ENCODE data around the gene DUOXA2.
"Not testable (repeated sequence)": the region's sequence is repeated elsewhere in the genome, so short reads cannot be mapped to it uniquely, and the experiment has no call there.

Gene DUOXA2

DNA sequence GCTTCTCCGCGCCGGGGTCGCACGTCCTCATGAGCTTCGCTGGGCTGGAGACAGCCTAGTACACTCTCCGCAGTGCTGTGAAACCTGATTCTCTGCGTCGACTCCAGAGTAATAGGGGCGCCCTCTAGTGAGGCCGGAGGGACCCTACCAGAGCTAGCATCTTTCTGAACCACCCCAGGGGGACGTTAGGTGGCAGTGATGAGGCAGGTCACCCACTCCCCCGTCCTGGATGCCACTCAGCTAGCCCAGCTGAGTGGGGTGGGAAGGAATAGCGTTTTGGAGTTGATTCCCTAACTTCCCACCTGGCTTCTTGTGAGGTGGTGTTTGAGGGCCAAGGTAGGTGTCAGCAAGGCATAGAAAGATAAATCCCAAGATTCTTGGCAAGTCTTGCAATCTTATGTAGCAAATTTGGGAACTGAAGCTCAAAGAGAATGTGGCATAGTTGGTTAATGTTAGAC is 4.0 kb downstream of the DUOXA2 start:
- peak; percentile 87 for DNase-seq

GRCh38 chr15:45118996-45119395 is 4.9 kb downstream of the DUOXA2 start:
- DNase-seq = no peak

GRCh38 chr15:45120081-45120972 is 6.2 kb downstream of the DUOXA2 start:
- no peak for DNase-seq

DNA sequence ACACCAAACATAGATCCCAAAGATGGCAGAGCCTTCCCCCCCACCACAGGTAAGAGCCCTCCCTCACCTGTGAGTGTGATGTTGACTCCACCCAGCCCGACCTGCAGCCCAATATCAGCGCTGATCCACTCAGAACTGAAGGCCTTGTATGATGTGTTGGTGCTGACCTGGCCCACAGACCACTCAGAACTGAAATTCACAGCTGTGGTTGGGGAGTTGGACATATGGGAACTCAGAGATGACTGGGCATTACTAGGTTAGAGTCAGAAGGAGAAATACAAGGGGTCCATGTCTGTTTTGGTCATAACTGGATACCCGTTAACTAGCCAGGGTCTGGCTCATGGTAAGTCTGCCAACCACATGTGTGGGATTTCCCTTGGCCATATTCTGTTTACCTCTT is 6.9 kb downstream of the DUOXA2 start:
- DNase-seq = no peak

- peak; percentile 89 for DNase-seq
Observed at GRCh38 chr15:45121706-45122417, 7.7 kb downstream of the DUOXA2 start.

GRCh38 chr15:45122719-45123118 is 8.6 kb downstream of the DUOXA2 start:
- no peak for DNase-seq

GRCh38 chr15:45123397-45123796 is 9.3 kb downstream of the DUOXA2 start:
- no peak for DNase-seq

DNA sequence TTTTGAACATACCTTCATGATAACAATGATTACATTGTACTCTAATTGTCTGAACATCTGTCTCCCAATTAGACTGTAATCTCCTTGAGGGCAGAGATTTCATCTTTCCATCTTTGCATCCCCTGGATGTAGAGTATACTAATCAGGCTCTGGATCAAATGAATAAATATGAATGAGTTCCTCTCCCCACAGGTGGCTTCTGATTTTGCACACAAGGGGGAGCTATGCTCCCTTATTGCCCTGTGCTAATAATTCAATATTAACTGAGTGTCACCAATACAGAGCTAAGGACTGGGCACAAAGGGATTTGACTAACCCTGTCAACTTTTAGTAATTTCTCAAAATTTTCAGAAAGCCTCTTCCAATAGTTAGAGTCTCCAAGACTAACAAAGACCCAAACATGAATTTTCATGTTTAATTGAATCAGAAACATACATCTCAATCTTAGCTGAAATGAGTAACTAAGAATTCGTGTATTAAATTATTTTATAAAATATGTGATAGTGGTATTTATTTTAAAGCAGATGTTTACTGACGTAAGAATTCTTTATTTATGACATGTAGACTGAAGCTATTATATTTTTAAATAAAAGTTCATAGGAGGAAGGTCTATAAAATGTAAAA is 12.5 kb downstream of the DUOXA2 start:
- DNase-seq = peak; percentile 16

GRCh38 chr15:45128971-45129639 is 15.0 kb downstream of the DUOXA2 start:
- DNase-seq = no peak

- no peak for DNase-seq
Observed at GRCh38 chr15:45129651-45130129, 15.6 kb downstream of the DUOXA2 start, which contains the start of the genes DUOX1 and DUOXA1. TSS of gene DUOX1 (plus strand) at chr15:45129994. CDS start at chr15:45131967, 1,973 bp downstream. TSS of gene DUOXA1 (minus strand) at chr15:45129879. CDS start at chr15:45123014, 6,865 bp downstream.

GRCh38 chr15:45130291-45131000 is 16.3 kb downstream of the DUOXA2 start:
- no peak for DNase-seq

GRCh38 chr15:45131510-45131909 is 17.4 kb downstream of the DUOXA2 start:
- DNase-seq = no peak

GRCh38 chr15:45132844-45133560 is 18.9 kb downstream of the DUOXA2 start:
- DNase-seq = no peak

- DNase-seq = no peak
Observed at GRCh38 chr15:45133561-45133920, 19.4 kb downstream of the DUOXA2 start.

DNA sequence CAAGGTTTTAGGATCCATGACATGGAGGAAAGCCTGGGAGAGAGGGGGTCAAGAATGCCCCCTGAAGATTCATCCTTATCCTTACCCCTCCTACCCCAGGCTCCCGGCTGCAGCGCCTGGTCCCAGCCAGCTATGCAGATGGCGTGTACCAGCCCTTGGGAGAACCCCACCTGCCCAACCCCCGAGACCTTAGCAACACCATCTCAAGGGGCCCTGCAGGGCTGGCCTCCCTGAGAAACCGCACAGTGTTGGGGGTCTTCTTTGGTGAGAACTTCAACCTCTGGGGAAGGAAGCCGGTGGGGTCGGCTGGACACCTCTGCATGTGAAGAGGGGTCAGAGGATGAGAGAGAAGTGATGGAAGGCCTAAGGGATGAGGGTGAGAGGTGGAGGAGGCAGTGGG is 19.9 kb downstream of the DUOXA2 start:
- no peak for DNase-seq

- no peak for DNase-seq
Observed at GRCh38 chr15:45134682-45135604, 20.8 kb downstream of the DUOXA2 start.

- DNase-seq = not testable (repeated sequence)
Observed at GRCh38 chr15:45135705-45136377, 21.7 kb downstream of the DUOXA2 start.

DNA sequence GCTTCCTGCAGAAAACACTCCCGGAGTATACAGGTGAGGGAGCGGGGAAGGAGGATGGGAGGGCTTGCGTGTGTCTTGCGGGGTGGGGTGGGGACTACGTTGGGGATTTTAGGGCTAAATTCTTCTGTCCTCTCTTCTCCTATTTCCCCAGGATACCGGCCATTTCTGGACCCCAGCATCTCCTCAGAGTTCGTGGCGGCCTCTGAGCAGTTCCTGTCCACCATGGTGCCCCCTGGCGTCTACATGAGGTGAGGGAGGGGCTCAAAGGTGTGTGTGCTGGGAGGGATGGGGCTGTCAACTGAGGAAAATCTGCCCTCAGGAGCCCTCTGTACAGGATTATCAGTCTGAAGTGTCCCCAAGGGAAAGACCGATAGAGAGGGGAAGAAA is 22.2 kb downstream of the DUOXA2 start:
- no peak for DNase-seq

DNA sequence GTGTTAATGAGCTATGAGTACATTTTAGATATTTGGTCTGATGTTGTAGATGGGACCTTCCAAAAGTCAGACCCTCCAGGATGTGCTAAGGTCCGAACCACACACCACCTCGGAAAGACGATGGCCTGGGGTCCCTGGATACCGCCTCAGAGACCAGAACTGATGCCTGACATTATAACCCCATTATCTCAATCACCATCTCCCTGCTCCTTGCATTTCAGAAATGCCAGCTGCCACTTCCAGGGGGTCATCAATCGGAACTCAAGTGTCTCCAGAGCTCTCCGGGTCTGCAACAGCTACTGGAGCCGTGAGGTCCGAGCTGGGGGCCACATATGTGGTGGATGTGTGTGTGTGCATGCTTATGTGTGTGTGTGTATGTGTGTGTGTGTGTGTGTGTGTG is 23.6 kb downstream of the DUOXA2 start:
- no peak for DNase-seq
